Bone marrow (tissue), 2 donors: ENCODE results near the gene SHANK1.

Experiments used
- DNase-seq, 2 donors: peaks; one replicate each; lab custom pipeline; 2025; lab: John Stamatoyannopoulos, UW

SHANK1 gene

GRCh38 chr19:50711805-50712204, 7.8 kb downstream of the SHANK1 start:
- DNase-seq: no peak

- DNase-seq: no peak
Measured at GRCh38 chr19:50711196-50711595, 8.4 kb downstream of the SHANK1 start.

- no peak for DNase-seq
Measured at GRCh38 chr19:50710612-50711011, 9.0 kb downstream of the SHANK1 start.

GRCh38 chr19:50710094-50710493, 9.5 kb downstream of the SHANK1 start:
- no peak for DNase-seq

- no peak for DNase-seq
Measured at GRCh38 chr19:50708179-50708879, 11.3 kb downstream of the SHANK1 start.

- DNase-seq: no peak
Measured at GRCh38 chr19:50706387-50706786, 13.2 kb downstream of the SHANK1 start.

GRCh38 chr19:50705422-50706019, 14.1 kb downstream of the SHANK1 start:
- peak; percentile 9 to 84 for DNase-seq

GRCh38 chr19:50703915-50704796, 15.4 kb downstream of the SHANK1 start:
- no peak for DNase-seq

GRCh38 chr19:50702871-50703829, 16.5 kb downstream of the SHANK1 start:
- peak; percentile 44 to 65 for DNase-seq

GRCh38 chr19:50702158-50702870, 17.3 kb downstream of the SHANK1 start:
- no peak for DNase-seq

- no peak for DNase-seq
Measured at GRCh38 chr19:50701367-50701985, 18.1 kb downstream of the SHANK1 start.

- no peak for DNase-seq
Measured at GRCh38 chr19:50697414-50698124, 22.0 kb downstream of the SHANK1 start.

- DNase-seq: no peak
Measured at GRCh38 chr19:50696094-50696483, 23.5 kb downstream of the SHANK1 start.

- no peak for DNase-seq
Measured at GRCh38 chr19:50695251-50696093, 24.1 kb downstream of the SHANK1 start.

- no peak for DNase-seq
Measured at GRCh38 chr19:50694815-50695145, 24.8 kb downstream of the SHANK1 start.

GRCh38 chr19:50693064-50693975, 26.3 kb downstream of the SHANK1 start:
- no peak for DNase-seq

GRCh38 chr19:50690439-50690838, 29.2 kb downstream of the SHANK1 start:
- no peak for DNase-seq

- DNase-seq: no peak
Measured at GRCh38 chr19:50688766-50689165, 30.8 kb downstream of the SHANK1 start.
